ENCODE data around the gene CHI3L1. TPM values are rescaled to one million over a fixed set of nuclear protein-coding genes. Genes with fewer than 3 reads are reported as not detected.

CHI3L1 gene
- total and polyA plus RNA-seq, 9 donors = 4.0 to 70.5 (median 6.8) TPM; not detected in 1

DNA sequence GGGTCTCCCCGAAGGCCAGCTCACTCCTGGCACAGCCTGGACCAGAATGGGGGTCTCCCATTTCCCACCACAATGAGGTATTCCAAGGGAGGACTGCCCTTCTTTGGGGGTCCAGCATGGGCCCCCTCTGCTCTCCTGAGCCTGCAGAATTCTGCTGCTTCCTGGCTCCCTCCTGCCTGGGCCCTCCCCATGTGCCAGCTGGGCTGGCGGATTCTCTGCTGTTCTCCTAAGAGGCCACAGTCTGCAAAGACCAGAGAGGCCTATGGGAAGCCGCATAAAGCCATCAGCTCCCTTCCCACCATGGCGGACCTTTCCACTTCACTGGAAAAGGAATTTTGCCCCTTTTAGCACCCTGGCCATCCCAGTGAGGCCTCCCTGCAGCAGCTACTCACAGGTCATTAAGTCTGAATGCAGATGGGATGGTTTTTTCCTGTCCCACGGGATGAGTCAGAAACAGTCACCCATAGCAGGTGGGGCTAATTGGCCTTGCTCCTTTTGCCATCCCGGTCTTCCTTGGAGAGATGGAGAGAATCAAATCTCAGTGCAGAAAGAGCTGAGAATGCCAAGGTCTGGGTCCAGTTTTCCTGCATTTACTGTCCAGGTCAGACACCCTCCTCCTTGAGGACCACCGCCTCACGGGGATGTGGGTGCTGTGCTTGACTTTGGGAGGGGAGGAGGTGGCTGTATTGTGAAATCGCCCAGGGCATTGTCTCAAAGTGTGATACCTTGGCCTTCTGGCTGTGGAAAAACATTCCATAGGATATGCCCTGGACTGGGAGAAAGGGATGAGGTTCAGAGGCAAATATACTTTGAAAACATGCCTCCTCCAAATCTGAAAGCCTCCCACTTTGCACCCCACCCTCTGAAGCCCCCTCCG lies 34.1 kb downstream of the CHI3L1 start:
- Histone ChIP-seq H3K9me3 (no peaks in the 10 kb centered on the region), H3K27ac (no peak overlapping the region), H3K36me3 (no peaks in the 10 kb centered on the region), H3K4me3 (no peak overlapping the region), H3K27me3 (no peaks in the 10 kb centered on the region), H3K4me1 (ENCODE audit: insufficient read depth) (no peaks in the 10 kb centered on the region)
- WGBS, 3 donors = 67 to 80% (median 68%) methylated on average over 9 to 10 of the region's 10 CpGs
- DNase-seq = no peak
- TF ChIP-seq POLR2A (IDR thresholded peaks at IDR 0.05) (no peak), CTCF (IDR thresholded peaks at IDR 0.05) (no peak), EP300 (IDR thresholded peaks at IDR 0.05) (no peak)
- intact Hi-C loops (cut with DNase I) = loop anchor here in 1 of 4 donors (5.0 kb wide), 1 partner anchor 1265 kb away; the partner anchor contains the start of gene SHISA4

GRCh38 chr1:203151362-203152157 lies 34.9 kb downstream of the CHI3L1 start:
- no peak for DNase-seq
- H3K36me3 ChIP-seq = no peaks in the 10 kb centered on the region
- H3K4me3 ChIP-seq = no peak overlapping the region
- WGBS, 3 donors = 47 to 60% (median 56%) methylated on average over 9 of the region's 9 CpGs
- H3K4me1 ChIP-seq (ENCODE audit: insufficient read depth) = no peaks in the 10 kb centered on the region
- no peak for TF ChIP-seq CTCF (IDR thresholded peaks at IDR 0.05)
- no peak for TF ChIP-seq POLR2A (IDR thresholded peaks at IDR 0.05)
- TF ChIP-seq EP300 (IDR thresholded peaks at IDR 0.05) = no peak
- H3K9me3 ChIP-seq = no peaks in the 10 kb centered on the region
- no peaks in the 10 kb centered on the region for H3K27me3 ChIP-seq
- intact Hi-C loops (cut with DNase I) = loop anchor here in 1 of 4 donors (5.0 kb wide), 1 partner anchor 1264 kb away; the partner anchor contains the start of gene SHISA4
- no peak overlapping the region for H3K27ac ChIP-seq

GRCh38 chr1:203150511-203151297 lies 35.8 kb downstream of the CHI3L1 start:
- WGBS, 3 donors = 30 to 43% (median 38%) methylated on average over 9 of the region's 9 CpGs
- Histone ChIP-seq H3K36me3 (no peaks in the 10 kb centered on the region), H3K9me3 (no peaks in the 10 kb centered on the region), H3K4me1 (ENCODE audit: insufficient read depth) (no peaks in the 10 kb centered on the region), H3K4me3 (no peak overlapping the region), H3K27ac (no peak overlapping the region), H3K27me3 (no peaks in the 10 kb centered on the region)
- no peak for DNase-seq
- TF ChIP-seq CTCF (IDR thresholded peaks at IDR 0.05) (no peak), POLR2A (IDR thresholded peaks at IDR 0.05) (no peak), EP300 (IDR thresholded peaks at IDR 0.05) (no peak)
- intact Hi-C loops (cut with DNase I) = loop anchor here in 1 of 4 donors (5.0 kb wide), 1 partner anchor 1263 kb away; the partner anchor contains the start of gene SHISA4

Measured in ovary (tissue), 9 donors.